K562 (cell line): ENCODE results near the gene TTC28. TPM values are rescaled to one million over a fixed set of nuclear protein-coding genes. Genes with fewer than 3 reads are reported as not detected.
"Not testable (repeated sequence)": the region's sequence is repeated elsewhere in the genome, so short reads cannot be mapped to it uniquely, and the experiment has no call there.

Experiments used
- ATAC-seq: fragments of 200-7000 bp; cut with Tn5 transposase; 3 replicates; pipeline ENCODE4 v1.9.1; 2020; ENCODE audit warnings: moderate library complexity
- BruUV-seq: library from RNA; stranded (reverse); fragments of 400-500 nt; replicated peaks from 2 replicates; lab custom pipeline; 2021; lab: Mats Ljungman, UMichigan
- CTCF ChIA-PET: fragments of 300-600 bp; formaldehyde crosslinking; extraction: SDS; loops from one replicate; lab custom pipeline; 2021; ENCODE audit warnings: low intra/inter-chr PET ratio; lab: Yijun Ruan, JAX
- POLR2A ChIA-PET: fragments of 300-600, 350-650 bp; sonication (Branson Sonifier 250); formaldehyde crosslinking; extraction: SDS; loops from one replicate; lab custom pipeline; 2021; ENCODE audit warnings: antibody characterized with exemption, inconsistent platforms; lab: Yijun Ruan, JAX
- DNase-seq, 4 experiments: peaks; one replicate each; pipeline versions ENCODE4 v3.0.0 to v3.0.0-alpha.2; 2011 to 2018; ENCODE audit warnings: low spot score in 3 of 4, mixed read lengths in 3 of 4; ENCODE audit errors: extremely low read depth in 1 of 4
- FAIRE-seq: peaks from 2 replicates; lab custom pipeline; 2011; peaks lifted over from hg19 to GRCh38; lab: Jason Lieb, UNC
- H2AFZ ChIP-seq: 2 replicates; pipeline ENCODE4 v1.6.0; 2011; ENCODE audit warnings: low read depth, low read length, control low read depth, inconsistent platforms
- H3K27ac ChIP-seq: fragments of 200-600 bp; 3 replicates; pipeline ENCODE4 v1.8.0; 2011; ENCODE audit warnings: low read depth, mild to moderate bottlenecking, control low read depth, inconsistent platforms, low read length, moderate library complexity, mixed read lengths; ENCODE audit errors: extremely low read depth
- H3K27me3 ChIP-seq, 2 experiments: fragments of 300-600 bp in 1 of 2; 2 replicates in 1 of 2; 3 replicates in 1 of 2; pipeline versions ENCODE4 v1.6.0 to v1.8.0; 2011; ENCODE audit warnings: inconsistent platforms in 2 of 2, low read length in 2 of 2, mild to moderate bottlenecking in 1 of 2, mixed read lengths in 1 of 2, moderate library complexity in 1 of 2; ENCODE audit not compliant: control insufficient read depth in 2 of 2, insufficient read depth in 2 of 2
- H3K36me3 ChIP-seq: fragments of 300-600 bp; 3 replicates; pipeline ENCODE4 v1.8.0; 2011; ENCODE audit warnings: mild to moderate bottlenecking, low read length, inconsistent platforms; ENCODE audit not compliant: control insufficient read depth, insufficient read depth
- H3K4me1 ChIP-seq, 2 experiments: fragments of 200-600 bp in 1 of 2; replicated peaks in 1 of 2; 2 replicates in 1 of 2; 3 replicates in 1 of 2; pipeline versions ENCODE4 v1.5.1 to v1.8.0; 2011; ENCODE audit warnings: inconsistent platforms in 2 of 2, low read length in 2 of 2, mild to moderate bottlenecking in 1 of 2, mixed read lengths in 1 of 2, moderate library complexity in 1 of 2; ENCODE audit not compliant: control insufficient read depth in 2 of 2, insufficient read depth in 2 of 2
- H3K4me2 ChIP-seq: 2 replicates; pipeline ENCODE4 v1.6.1; 2011; ENCODE audit warnings: low read length, control low read depth, inconsistent platforms, mixed read lengths; ENCODE audit not compliant: insufficient read depth
- H3K4me3 ChIP-seq: fragments of 200-600 bp; sonication (generic), shearing (Covaris generic); 2 replicates; pipeline ENCODE4 v1.5.1; 2016; ENCODE audit warnings: control low read depth, inconsistent platforms
- H3K79me2 ChIP-seq: fragments of 200-600 bp; 3 replicates; pipeline ENCODE4 v1.8.0; 2011; ENCODE audit warnings: low read length, inconsistent platforms; ENCODE audit not compliant: control insufficient read depth, insufficient read depth
- H3K9ac ChIP-seq, 2 experiments: 2 replicates each; pipeline versions ENCODE4 v1.6.0 to v1.6.1; 2011; ENCODE audit warnings: low read depth in 2 of 2, low read length in 2 of 2, control low read depth in 1 of 2, inconsistent platforms in 1 of 2, mild to moderate bottlenecking in 1 of 2, mixed read lengths in 1 of 2; ENCODE audit not compliant: insufficient read depth in 1 of 2
- H3K9me1 ChIP-seq: one replicate; pipeline ENCODE4 v1.6.0; 2011; ENCODE audit warnings: inconsistent platforms, mild to moderate bottlenecking, low read length, moderate library complexity; ENCODE audit not compliant: control insufficient read depth, insufficient read depth
- H3K9me3 ChIP-seq: replicated peaks from 2 replicates; pipeline ENCODE4 v1.5.1; 2011; ENCODE audit warnings: low read depth, low read length, inconsistent platforms; ENCODE audit not compliant: control insufficient read depth, insufficient read depth
- H4K20me1 ChIP-seq: replicated peaks from 2 replicates; pipeline ENCODE4 v1.6.1; 2011; ENCODE audit warnings: low read length, inconsistent platforms, mixed read lengths; ENCODE audit not compliant: control insufficient read depth, insufficient read depth
- WGBS: fragments of 100-300 bp; shearing (Covaris generic); methylation state at CpG from one replicate; pipeline ENCODE4 v1.1.6; 2016; ENCODE audit warnings: low coverage, mixed read lengths; ENCODE audit not compliant: insufficient coverage; ENCODE audit errors: missing lambda C conversion rate; 5-methylcytosine and 5-hydroxymethylcytosine counted together
- in situ Hi-C: fragments of 300-500 bp; cut with MboI; formaldehyde crosslinking; loops from 4 replicates; pipeline ENCODE4 v1.15.0; 2018; ENCODE audit warnings: inconsistent platforms, mixed read lengths
- intact Hi-C: fragments of 100-400 bp; cut with micrococcal nuclease; formaldehyde crosslinking; loops from 2 replicates; pipeline ENCODE4 v1.14.2; 2022
- polyA plus RNA-seq, 8 experiments: library from polyadenylated mRNA; depleted of rRNA in 4 of 8; stranded (reverse) in 5 of 8; unstranded in 3 of 8; fragments of >200 nt; fragmentation: Nextera tagmentation in 2 of 8; fragmentation: Illumina TruSeq in 1 of 8; extraction: Ambion mirVana in 2 of 8; extraction: Trizol in 1 of 8; gene quantifications; 2 replicates each; pipeline versions ENCODE4 v1.2.1 to v1.2.3, GENCODE V29; 2011 to 2014; ENCODE audit warnings: inconsistent platforms in 1 of 8, missing spikeins in 1 of 8
- total RNA-seq, 7 experiments: library from RNA; depleted of rRNA in 6 of 7; stranded (reverse); fragments of >200 nt in 6 of 7; fragmentation: Illumina TruSeq in 2 of 7; extraction: Trizol in 2 of 7; gene quantifications; 2 replicates each; pipeline versions ENCODE4 v1.2.1 to v1.2.3, GENCODE V29; 2011 to 2021; ENCODE audit warnings: low replicate concordance in 1 of 7

Gene TTC28
- total and polyA plus RNA-seq, 9 of the 15 experiments (the other 6 are each of a cell fraction or from before 2014, with no cell fraction given): 0.22 to 10.7 (median 3.1) TPM

- BruUV-seq, H3K9me1 ChIP-seq, H3K36me3 ChIP-seq, H3K4me3 ChIP-seq, H3K9me3 ChIP-seq, H3K9ac ChIP-seq, CTCF ChIA-PET, H2AFZ ChIP-seq, FAIRE-seq, in situ Hi-C loops, H3K79me2 ChIP-seq, H4K20me1 ChIP-seq, intact Hi-C loops, H3K4me1 ChIP-seq, H3K27ac ChIP-seq, ATAC-seq, DNase-seq, H3K4me2 ChIP-seq, POLR2A ChIA-PET, H3K27me3 ChIP-seq: not testable (repeated sequence)
- WGBS: 100% methylated on average over 1 of the region's 2 CpGs
Measured at GRCh38 chr22:28689796-28690195, 10.2 kb upstream of the TTC28 start.

- H3K9me1 ChIP-seq, H3K9me3 ChIP-seq, intact Hi-C loops, POLR2A ChIA-PET, H3K4me3 ChIP-seq, H3K36me3 ChIP-seq, BruUV-seq, H3K27me3 ChIP-seq, ATAC-seq, H3K9ac ChIP-seq, in situ Hi-C loops, CTCF ChIA-PET, H2AFZ ChIP-seq, FAIRE-seq, H4K20me1 ChIP-seq, H3K27ac ChIP-seq, H3K4me1 ChIP-seq, H3K4me2 ChIP-seq, H3K79me2 ChIP-seq, DNase-seq: not testable (repeated sequence)
- WGBS: 100% methylated on average over 3 of the region's 4 CpGs
Measured at GRCh38 chr22:28682966-28683365, 3.3 kb upstream of the TTC28 start.
